Neural progenitor cell (in vitro differentiated cells): ENCODE data around the gene CRP. TPM values are rescaled to one million over a fixed set of nuclear protein-coding genes. Genes with fewer than 3 reads are reported as not detected.
"Not testable (repeated sequence)": the region's sequence is repeated elsewhere in the genome, so short reads cannot be mapped to it uniquely, and the experiment has no call there.

Experiments
- DNase-seq: peaks from one replicate; pipeline ENCODE4 v3.0.0-alpha.2; 2016; ENCODE audit warnings: low spot score
- H2AFZ ChIP-seq: fragments of 200-600 bp; sonication (generic); replicated peaks from 2 replicates; pipeline ENCODE4 v1.6.1; 2016; ENCODE audit warnings: antibody characterized with exemption
- H3F3A ChIP-seq: fragments of 200-600 bp; sonication (generic); 2 replicates; pipeline ENCODE4 v1.6.1; 2016; ENCODE audit warnings: antibody characterized with exemption, low read depth
- H3K27ac ChIP-seq: fragments of 200-600 bp; sonication (generic); 2 replicates; pipeline ENCODE4 v1.5.1; 2016; ENCODE audit warnings: mild to moderate bottlenecking
- H3K27me3 ChIP-seq: fragments of 200-600 bp; sonication (generic); 2 replicates; pipeline ENCODE4 v1.6.1; 2016; ENCODE audit warnings: mild to moderate bottlenecking, moderate library complexity
- H3K36me3 ChIP-seq: fragments of 200-600 bp; sonication (generic); 2 replicates; pipeline ENCODE4 v1.5.1; 2016
- H3K4me1 ChIP-seq: fragments of 200-600 bp; sonication (generic); 2 replicates; pipeline ENCODE4 v1.6.1; 2016; ENCODE audit warnings: mixed run types
- H3K4me2 ChIP-seq: fragments of 200-600 bp; sonication (generic); 2 replicates; pipeline ENCODE4 v1.6.1; 2016
- H3K4me3 ChIP-seq: fragments of 200-600 bp; sonication (generic); 2 replicates; pipeline ENCODE4 v1.5.1; 2016
- H3K79me2 ChIP-seq: fragments of 200-600 bp; sonication (generic); 2 replicates; pipeline ENCODE4 v1.6.1; 2016; ENCODE audit warnings: low read depth
- H3K9ac ChIP-seq: fragments of 200-600 bp; sonication (generic); 2 replicates; pipeline ENCODE4 v1.6.1; 2016
- H3K9me3 ChIP-seq: fragments of 200-600 bp; sonication (generic); 2 replicates; pipeline ENCODE4 v1.5.1; 2016; ENCODE audit warnings: low read depth
- H4K20me1 ChIP-seq: fragments of 200-600 bp; sonication (generic); 2 replicates; pipeline ENCODE4 v1.6.1; 2016; ENCODE audit warnings: low read depth
- H3K27ac Mint-ChIP-seq: 3 replicates; pipeline ENCODE4 v1.8.0; 2021; ENCODE audit warnings: mixed read lengths
- H3K27me3 Mint-ChIP-seq: 2 replicates; pipeline ENCODE4 v1.8.0; 2022; ENCODE audit warnings: low read depth, mild to moderate bottlenecking, inconsistent platforms, moderate library complexity, mixed read lengths; ENCODE audit not compliant: insufficient read depth
- H3K36me3 Mint-ChIP-seq: 3 replicates; pipeline ENCODE4 v1.8.0; 2021; ENCODE audit warnings: mixed read lengths
- H3K4me1 Mint-ChIP-seq: 3 replicates; pipeline ENCODE4 v1.8.0; 2021; ENCODE audit warnings: mixed read lengths
- H3K4me3 Mint-ChIP-seq: 3 replicates; pipeline ENCODE4 v1.8.0; 2021; ENCODE audit warnings: mild to moderate bottlenecking, moderate library complexity, mixed read lengths
- H3K9me3 Mint-ChIP-seq: 3 replicates; pipeline ENCODE4 v1.8.0; 2020; ENCODE audit warnings: mixed read lengths
- CTCF ChIP-seq: fragments of 200-600 bp; sonication (generic); IDR thresholded peaks from 2 replicates; pipeline ENCODE4 v1.5.1; 2017; ENCODE audit warnings: antibody characterized with exemption, mild to moderate bottlenecking
- EZH2 ChIP-seq: fragments of 200-600 bp; sonication (generic); IDR thresholded peaks from 2 replicates; pipeline ENCODE4 v1.6.1; 2017; ENCODE audit warnings: antibody characterized with exemption, mild to moderate bottlenecking, moderate library complexity
- EZH2phosphoT487 ChIP-seq: fragments of 200-600 bp; sonication (generic); IDR thresholded peaks from 2 replicates; pipeline ENCODE4 v1.6.1; 2017; ENCODE audit warnings: antibody characterized with exemption
- total RNA-seq: library from RNA; depleted of rRNA; stranded (reverse); fragments of >200 nt; gene quantifications from 2 replicates; pipeline ENCODE4 v1.2.3, GENCODE V29; 2015; ENCODE audit warnings: low replicate concordance

Gene CRP
- total RNA-seq, 1 donor from 2014 or later: not detected

DNA sequence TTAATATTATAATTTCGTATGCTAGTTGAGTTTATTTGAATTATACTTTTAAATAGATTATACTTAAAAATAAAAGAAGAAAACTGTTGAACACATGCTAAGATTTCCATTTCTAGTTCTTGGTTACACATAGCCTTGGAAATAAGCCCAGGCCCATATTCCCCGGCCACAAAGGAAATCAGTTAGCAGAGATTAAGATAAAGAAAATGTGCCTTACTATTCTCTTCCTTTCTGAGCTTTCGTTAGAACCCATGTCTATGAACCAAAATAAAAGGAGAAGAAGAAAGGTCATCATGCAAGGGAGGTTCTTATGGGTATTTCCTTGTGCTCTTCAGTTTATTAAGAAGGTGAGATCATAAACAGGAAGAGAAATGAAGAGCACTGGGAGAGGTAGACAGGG lies 32.3 kb upstream of the CRP start:
- Histone ChIP-seq H3F3A (no peaks in the 10 kb centered on the region), H3K4me3 (no peak overlapping the region), H3K27ac (no peak overlapping the region), H3K4me2 (no peak overlapping the region), H3K4me1 (no peaks in the 10 kb centered on the region), H2AFZ (no peak overlapping the region), H3K9ac (no peak overlapping the region), H4K20me1 (no peaks in the 10 kb centered on the region), H3K27me3 (no peaks in the 10 kb centered on the region), H3K36me3 (no peaks in the 10 kb centered on the region), H3K9me3 (peaks cover 11% of the 10 kb centered on the region), H3K79me2 (no peaks in the 10 kb centered on the region)
- DNase-seq: no peak
- Mint-ChIP-seq H3K36me3 (no peaks in the 10 kb centered on the region), H3K9me3 (peaks cover 3% of the 10 kb centered on the region), H3K4me3 (no peak overlapping the region), H3K27me3 (no peaks in the 10 kb centered on the region), H3K27ac (no peak overlapping the region), H3K4me1 (no peaks in the 10 kb centered on the region)
- TF ChIP-seq CTCF (no peak), EZH2 (no peak), EZH2phosphoT487 (no peak)

- no peak overlapping the region for H3K4me2 ChIP-seq
- H4K20me1 ChIP-seq: no peaks in the 10 kb centered on the region
- H3K27me3 Mint-ChIP-seq: peaks cover 3% of the 10 kb centered on the region
- no peak overlapping the region for H3K27ac ChIP-seq
- H3K4me3 ChIP-seq: no peak overlapping the region
- no peaks in the 10 kb centered on the region for H3K36me3 ChIP-seq
- no peaks in the 10 kb centered on the region for H3F3A ChIP-seq
- H3K36me3 Mint-ChIP-seq: no peaks in the 10 kb centered on the region
- H3K4me1 Mint-ChIP-seq: no peaks in the 10 kb centered on the region
- no peaks in the 10 kb centered on the region for H3K79me2 ChIP-seq
- no peaks in the 10 kb centered on the region for H3K27me3 ChIP-seq
- no peak overlapping the region for H3K27ac Mint-ChIP-seq
- no peak for DNase-seq
- H3K4me3 Mint-ChIP-seq: no peak overlapping the region
- no peaks in the 10 kb centered on the region for H3K4me1 ChIP-seq
- TF ChIP-seq EZH2phosphoT487 (no peak), EZH2 (no peak), CTCF (no peak)
- H3K9ac ChIP-seq: no peak overlapping the region
- H3K9me3 ChIP-seq: peaks cover 11% of the 10 kb centered on the region
- no peak overlapping the region for H2AFZ ChIP-seq
- peaks cover 3% of the 10 kb centered on the region for H3K9me3 Mint-ChIP-seq
Observed at GRCh38 chr1:159743651-159744410, 29.4 kb upstream of the CRP start.

GRCh38 chr1:159737238-159737916 lies 23.0 kb upstream of the CRP start:
- no peaks in the 10 kb centered on the region for H3K27me3 ChIP-seq
- no peaks in the 10 kb centered on the region for H3K36me3 ChIP-seq
- no peaks in the 10 kb centered on the region for H3K79me2 ChIP-seq
- no peak overlapping the region for H3K27ac ChIP-seq
- no peak overlapping the region for H3K4me3 ChIP-seq
- H3F3A ChIP-seq: no peaks in the 10 kb centered on the region
- Mint-ChIP-seq H3K9me3 (peaks cover 3% of the 10 kb centered on the region), H3K27me3 (peaks cover 3% of the 10 kb centered on the region), H3K4me1 (no peaks in the 10 kb centered on the region), H3K36me3 (no peaks in the 10 kb centered on the region), H3K27ac (no peak overlapping the region), H3K4me3 (no peak overlapping the region)
- H3K9me3 ChIP-seq: peaks cover 4% of the 10 kb centered on the region
- H3K9ac ChIP-seq: no peak overlapping the region
- no peaks in the 10 kb centered on the region for H3K4me1 ChIP-seq
- no peaks in the 10 kb centered on the region for H4K20me1 ChIP-seq
- TF ChIP-seq EZH2 (no peak), CTCF (no peak), EZH2phosphoT487 (no peak)
- H3K4me2 ChIP-seq: no peak overlapping the region
- H2AFZ ChIP-seq: no peak overlapping the region
- DNase-seq: no peak

DNA sequence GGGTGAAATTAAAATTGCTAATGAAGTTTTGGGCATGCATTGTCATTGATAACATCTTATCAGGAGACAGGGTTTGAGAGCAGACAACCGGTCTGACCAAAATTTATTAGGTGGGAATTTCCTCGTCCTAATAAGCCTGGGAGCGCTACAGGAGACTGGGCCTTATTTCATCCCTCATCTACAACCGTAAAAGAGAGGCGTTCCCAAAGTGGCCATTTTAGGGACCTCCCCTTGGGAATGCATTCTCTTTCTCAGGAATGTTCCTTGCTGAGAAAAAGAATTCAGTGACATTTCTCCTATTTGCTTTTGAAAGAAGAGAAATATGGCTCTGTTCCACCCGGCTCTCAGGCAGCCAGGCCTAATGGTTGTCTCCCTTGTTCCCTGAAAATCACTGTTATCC lies 8.8 kb upstream of the CRP start:
- H3K4me1 Mint-ChIP-seq, DNase-seq, H3K9ac ChIP-seq, H3K27me3 Mint-ChIP-seq, H3F3A ChIP-seq, H3K36me3 ChIP-seq, H3K27ac Mint-ChIP-seq, H2AFZ ChIP-seq, H3K9me3 ChIP-seq, H3K4me1 ChIP-seq, H3K27ac ChIP-seq, H4K20me1 ChIP-seq, H3K36me3 Mint-ChIP-seq, H3K79me2 ChIP-seq, H3K27me3 ChIP-seq, H3K4me3 Mint-ChIP-seq, H3K4me3 ChIP-seq, H3K4me2 ChIP-seq: not testable (repeated sequence)
- H3K9me3 Mint-ChIP-seq: peaks cover 22% of the 10 kb centered on the region
